ENCODE results near the gene SLC15A5.

Gene SLC15A5

DNA sequence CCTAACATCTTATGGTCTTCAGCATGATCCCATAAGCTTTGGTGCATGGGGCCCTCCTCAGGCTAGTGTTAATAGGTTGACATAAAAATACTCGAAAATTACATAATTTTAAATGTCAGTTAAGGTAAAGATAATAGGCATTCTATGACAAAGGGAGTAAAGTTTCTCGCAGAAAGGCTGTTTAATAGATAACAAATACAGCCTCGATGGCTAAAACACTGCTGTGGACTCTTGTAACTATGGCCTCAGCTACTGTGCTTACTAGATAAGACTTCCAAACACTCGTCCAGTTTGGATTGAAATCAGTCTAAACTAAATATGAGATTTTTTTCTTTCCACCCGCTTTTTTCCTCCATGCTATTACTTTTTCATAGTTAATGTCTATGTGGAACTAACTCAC is 46.8 kb upstream of the SLC15A5 start:
- H3K4me3 ChIP-seq (ENCODE audit: insufficient read depth, low read length, poor library complexity, severe bottlenecking): no peak overlapping the region
- no peaks in the 10 kb centered on the region for H3F3A ChIP-seq (ENCODE audit: insufficient read depth)
- no peak overlapping the region for H3K27ac ChIP-seq (ENCODE audit: low read depth, low read length)
- H3K9me3 ChIP-seq (ENCODE audit: insufficient read depth, low read length): no peaks in the 10 kb centered on the region; the same call in 1 of the 2 replicates
- H3K36me3 ChIP-seq (ENCODE audit: low read length): no peaks in the 10 kb centered on the region
- no peaks in the 10 kb centered on the region for H3K27me3 ChIP-seq (ENCODE audit: low read length)
- no peaks in the 10 kb centered on the region for H4K20me1 ChIP-seq (ENCODE audit: low read depth, low read length)
- TF ChIP-seq, protein P1, sequence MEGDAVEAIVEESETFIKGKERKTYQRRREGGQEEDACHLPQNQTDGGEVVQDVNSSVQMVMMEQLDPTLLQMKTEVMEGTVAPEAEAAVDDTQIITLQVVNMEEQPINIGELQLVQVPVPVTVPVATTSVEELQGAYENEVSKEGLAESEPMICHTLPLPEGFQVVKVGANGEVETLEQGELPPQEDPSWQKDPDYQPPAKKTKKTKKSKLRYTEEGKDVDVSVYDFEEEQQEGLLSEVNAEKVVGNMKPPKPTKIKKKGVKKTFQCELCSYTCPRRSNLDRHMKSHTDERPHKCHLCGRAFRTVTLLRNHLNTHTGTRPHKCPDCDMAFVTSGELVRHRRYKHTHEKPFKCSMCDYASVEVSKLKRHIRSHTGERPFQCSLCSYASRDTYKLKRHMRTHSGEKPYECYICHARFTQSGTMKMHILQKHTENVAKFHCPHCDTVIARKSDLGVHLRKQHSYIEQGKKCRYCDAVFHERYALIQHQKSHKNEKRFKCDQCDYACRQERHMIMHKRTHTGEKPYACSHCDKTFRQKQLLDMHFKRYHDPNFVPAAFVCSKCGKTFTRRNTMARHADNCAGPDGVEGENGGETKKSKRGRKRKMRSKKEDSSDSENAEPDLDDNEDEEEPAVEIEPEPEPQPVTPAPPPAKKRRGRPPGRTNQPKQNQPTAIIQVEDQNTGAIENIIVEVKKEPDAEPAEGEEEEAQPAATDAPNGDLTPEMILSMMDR (IDR thresholded peaks at IDR 0.05; ENCODE audit: insufficient read depth, low read length, poor library complexity, severe bottlenecking): no peak
- TF ChIP-seq EZH2phosphoT487 (conservative IDR thresholded peaks at IDR 0.05; ENCODE audit: low read length): no peak
- H2AFZ ChIP-seq (ENCODE audit: low read depth, low read length, severe bottlenecking): no peak overlapping the region
- no peaks in the 10 kb centered on the region for H3K79me2 ChIP-seq (ENCODE audit: insufficient read depth, low read length)
- no peak overlapping the region for H3K4me2 ChIP-seq (ENCODE audit: low read depth, low read length, poor library complexity, severe bottlenecking)
- no peak overlapping the region for H3K9ac ChIP-seq (ENCODE audit: low read length)
- no peaks in the 10 kb centered on the region for H3K9me2 ChIP-seq (replicated peaks; ENCODE audit: insufficient read depth, low read length)

DNA sequence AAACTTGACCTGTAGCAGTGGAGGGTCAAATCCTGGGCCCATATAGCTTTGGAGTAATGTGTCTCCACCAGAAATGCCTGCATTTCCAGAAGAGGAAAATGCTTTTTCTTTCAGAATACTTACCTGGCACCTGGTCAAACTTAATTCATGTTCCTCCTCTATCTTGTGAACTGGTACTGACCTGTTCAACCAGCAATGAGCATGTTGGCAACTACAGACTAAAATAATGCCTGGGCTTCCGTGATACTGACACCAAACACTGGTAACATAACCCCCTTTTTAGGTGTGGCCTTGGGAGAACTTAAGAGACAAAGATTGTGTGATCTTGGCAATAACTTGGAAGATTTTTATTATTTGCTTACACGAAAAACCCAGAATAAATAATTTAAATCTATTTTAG is 46.2 kb upstream of the SLC15A5 start:
- H3K9me3 ChIP-seq (ENCODE audit: insufficient read depth, low read length): no peaks in the 10 kb centered on the region; the same call in 1 of the 2 replicates
- H3K27me3 ChIP-seq (ENCODE audit: low read length): no peaks in the 10 kb centered on the region
- H3K36me3 ChIP-seq (ENCODE audit: low read length): no peaks in the 10 kb centered on the region
- no peaks in the 10 kb centered on the region for H3K9me2 ChIP-seq (replicated peaks; ENCODE audit: insufficient read depth, low read length)
- no peak overlapping the region for H3K27ac ChIP-seq (ENCODE audit: low read depth, low read length)
- H4K20me1 ChIP-seq (ENCODE audit: low read depth, low read length): no peaks in the 10 kb centered on the region
- TF ChIP-seq EZH2phosphoT487 (conservative IDR thresholded peaks at IDR 0.05; ENCODE audit: low read length): no peak
- TF ChIP-seq, protein P1 (IDR thresholded peaks at IDR 0.05; ENCODE audit: insufficient read depth, low read length, poor library complexity, severe bottlenecking): no peak
- no peaks in the 10 kb centered on the region for H3F3A ChIP-seq (ENCODE audit: insufficient read depth)
- no peak overlapping the region for H2AFZ ChIP-seq (ENCODE audit: low read depth, low read length, severe bottlenecking)
- no peak overlapping the region for H3K4me2 ChIP-seq (ENCODE audit: low read depth, low read length, poor library complexity, severe bottlenecking)
- no peak overlapping the region for H3K9ac ChIP-seq (ENCODE audit: low read length)
- no peaks in the 10 kb centered on the region for H3K79me2 ChIP-seq (ENCODE audit: insufficient read depth, low read length)
- H3K4me3 ChIP-seq (ENCODE audit: insufficient read depth, low read length, poor library complexity, severe bottlenecking): no peak overlapping the region

DNA sequence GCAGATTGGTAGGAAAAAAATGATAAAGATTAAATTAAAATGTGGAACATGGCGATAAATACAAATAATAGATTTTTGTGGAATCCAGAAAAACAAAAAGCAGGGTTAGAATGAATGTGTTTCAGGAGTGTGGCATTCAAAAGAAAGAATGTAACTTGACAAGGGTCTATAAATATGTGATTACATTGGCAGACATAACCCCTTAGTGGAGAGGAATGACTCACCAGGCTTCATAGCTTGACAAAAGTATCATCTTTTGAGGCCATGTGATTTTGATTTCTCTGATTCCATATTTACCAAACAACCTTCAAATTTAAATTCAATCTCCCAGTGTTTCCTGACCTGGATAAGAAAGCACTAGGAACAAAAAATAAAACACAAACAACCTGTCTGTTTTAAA is 45.5 kb upstream of the SLC15A5 start:
- no peak for TF ChIP-seq EZH2phosphoT487 (conservative IDR thresholded peaks at IDR 0.05; ENCODE audit: low read length)
- TF ChIP-seq, protein P1 (IDR thresholded peaks at IDR 0.05; ENCODE audit: insufficient read depth, low read length, poor library complexity, severe bottlenecking): no peak
- Histone ChIP-seq H3K4me3 (ENCODE audit: insufficient read depth, low read length, poor library complexity, severe bottlenecking) (no peak overlapping the region), H3K27ac (ENCODE audit: low read depth, low read length) (no peak overlapping the region), H3K9ac (ENCODE audit: low read length) (no peak overlapping the region), H4K20me1 (ENCODE audit: low read depth, low read length) (no peaks in the 10 kb centered on the region), H3K36me3 (ENCODE audit: low read length) (no peaks in the 10 kb centered on the region), H3K79me2 (ENCODE audit: insufficient read depth, low read length) (no peaks in the 10 kb centered on the region), H3K4me2 (ENCODE audit: low read depth, low read length, poor library complexity, severe bottlenecking) (no peak overlapping the region), H3K9me2 (replicated peaks; ENCODE audit: insufficient read depth, low read length) (no peaks in the 10 kb centered on the region), H2AFZ (ENCODE audit: low read depth, low read length, severe bottlenecking) (no peak overlapping the region), H3F3A (ENCODE audit: insufficient read depth) (no peaks in the 10 kb centered on the region), H3K27me3 (ENCODE audit: low read length) (no peaks in the 10 kb centered on the region), H3K9me3 (ENCODE audit: insufficient read depth, low read length) (no peaks in the 10 kb centered on the region; the same call in 1 of the 2 replicates)
